GM12878 (cell line): ENCODE data around the gene NACAD. TPM values are rescaled to one million over a fixed set of nuclear protein-coding genes. Genes with fewer than 3 reads are reported as not detected.
"Not testable (repeated sequence)": the region's sequence is repeated elsewhere in the genome, so short reads cannot be mapped to it uniquely, and the experiment has no call there.

Experiments
- ATAC-seq: fragments of 200-7000 bp; cut with Tn5 transposase; 3 replicates; pipeline ENCODE4 v1.9.1; 2020; ENCODE audit warnings: mild to moderate bottlenecking, moderate library complexity
- BruUV-seq: library from RNA; stranded (reverse); fragments of 400-500 nt; replicated peaks from 2 replicates; lab custom pipeline; 2021; lab: Mats Ljungman, UMichigan
- CTCF ChIA-PET: fragments of 300-600 bp; sonication (Branson Sonifier 250); formaldehyde crosslinking; extraction: SDS; loops from one replicate; lab custom pipeline; 2021; ENCODE audit warnings: inconsistent platforms; lab: Yijun Ruan, JAX
- POLR2A ChIA-PET: fragments of 350-600 bp; formaldehyde crosslinking; extraction: SDS; loops from one replicate; lab custom pipeline; 2021; ENCODE audit warnings: inconsistent platforms; lab: Charles Lee
- RAD21 ChIA-PET: fragments of 300-600 bp; sonication (Branson Sonifier 250); formaldehyde crosslinking; loops from one replicate; lab custom pipeline; 2023; ENCODE audit warnings: antibody characterized with exemption; ENCODE audit not compliant: unreplicated experiment; lab: Charles Lee
- SMC1A ChIA-PET: fragments of 300-600 bp; sonication (Branson Sonifier 250); formaldehyde crosslinking; loops from one replicate; lab custom pipeline; 2023; ENCODE audit not compliant: unreplicated experiment, uncharacterized antibody; lab: Charles Lee
- DNase-seq: peaks from one replicate; pipeline ENCODE4 v3.0.0-alpha.2; 2011; ENCODE audit warnings: low read depth, low spot score
- FAIRE-seq: peaks from 3 replicates; lab custom pipeline; 2011; peaks lifted over from hg19 to GRCh38; lab: Jason Lieb, UNC
- H2AFZ ChIP-seq: 2 replicates; pipeline ENCODE4 v1.6.0; 2011; ENCODE audit warnings: low read depth, low read length, control low read depth; ENCODE audit not compliant: control insufficient read depth
- H3K27ac ChIP-seq: 2 replicates; pipeline ENCODE4 v1.5.1; 2011; ENCODE audit warnings: control low read depth; ENCODE audit not compliant: control insufficient read depth, insufficient read depth
- H3K27me3 ChIP-seq, 2 experiments: replicated peaks in 1 of 2; 2 replicates each; pipeline versions ENCODE4 v1.6.0 to v1.6.1; 2011; ENCODE audit warnings: low read length in 1 of 2; ENCODE audit not compliant: control insufficient read depth in 2 of 2, insufficient read depth in 2 of 2
- H3K36me3 ChIP-seq, 2 experiments: 2 replicates each; pipeline ENCODE4 v1.5.1; 2011; ENCODE audit warnings: low read length in 1 of 2; ENCODE audit not compliant: control insufficient read depth in 2 of 2, insufficient read depth in 2 of 2
- H3K4me1 ChIP-seq: 2 replicates; pipeline ENCODE4 v1.6.1; 2011; ENCODE audit warnings: mild to moderate bottlenecking, low read length, moderate library complexity, mixed read lengths; ENCODE audit not compliant: control insufficient read depth, insufficient read depth
- H3K4me2 ChIP-seq: 2 replicates; pipeline ENCODE4 v1.6.0; 2011; ENCODE audit warnings: control low read depth; ENCODE audit not compliant: control insufficient read depth, insufficient read depth
- H3K4me3 ChIP-seq: fragments of 200-600 bp; sonication (generic); 2 replicates; pipeline ENCODE4 v1.5.1; 2016
- H3K79me2 ChIP-seq: 2 replicates; pipeline ENCODE4 v1.6.0; 2011; ENCODE audit warnings: low read length; ENCODE audit not compliant: control insufficient read depth, insufficient read depth
- H3K9ac ChIP-seq: 2 replicates; pipeline ENCODE4 v1.8.0; 2011; ENCODE audit warnings: low read length, control low read depth, mixed read lengths; ENCODE audit not compliant: control insufficient read depth, insufficient read depth
- H3K9me3 ChIP-seq: replicated peaks from 3 replicates; pipeline ENCODE4 v1.5.1; 2011; ENCODE audit warnings: mild to moderate bottlenecking, low read length; ENCODE audit not compliant: control insufficient read depth, insufficient read depth
- H4K20me1 ChIP-seq: 2 replicates; pipeline ENCODE4 v1.6.0; 2011; ENCODE audit not compliant: control insufficient read depth, insufficient read depth
- CREM ChIP-seq: IDR thresholded peaks from 2 replicates; pipeline ENCODE4 v1.6.1; 2014; ENCODE audit warnings: antibody characterized with exemption, low read depth
- GABPA ChIP-seq: IDR thresholded peaks from 2 replicates; pipeline ENCODE4 v1.6.1; 2014; ENCODE audit warnings: antibody characterized with exemption, low read depth, mild to moderate bottlenecking, inconsistent platforms
- RBBP5 ChIP-seq: fragments of 200-600 bp; sonication (generic); conservative IDR thresholded peaks from 2 replicates; pipeline ENCODE4 v1.6.1; 2016
- TBL1XR1 ChIP-seq: IDR thresholded peaks from 2 replicates; pipeline ENCODE4 v1.6.1; 2012; ENCODE audit warnings: low read depth, low read length, improper control_type of control experiment
- WGBS: methylation state at CpG from one replicate; pipeline ENCODE4 v1.1.6; 2016; ENCODE audit warnings: low lambda C conversion rate; ENCODE audit not compliant: insufficient replicate concordance, insufficient coverage; ENCODE audit errors: missing lambda C conversion rate; 5-methylcytosine and 5-hydroxymethylcytosine counted together
- in situ Hi-C: fragments of 300-500 bp; cut with MboI; formaldehyde crosslinking; loops from 9 replicates; pipeline ENCODE4 v1.14.3; 2018; ENCODE audit warnings: mixed read lengths
- intact Hi-C: fragments of 100-400 bp; cut with micrococcal nuclease; formaldehyde crosslinking; loops from one replicate; pipeline ENCODE4 v1.14.2; 2022; ENCODE audit not compliant: unreplicated experiment
- polyA plus RNA-seq, 11 experiments: library from polyadenylated mRNA; depleted of rRNA in 4 of 11; unstranded in 6 of 11; stranded (reverse) in 5 of 11; fragments of >200 nt; fragmentation: Nextera tagmentation in 4 of 11; fragmentation: Illumina TruSeq in 1 of 11; extraction: Ambion mirVana in 4 of 11; extraction: Trizol in 1 of 11; gene quantifications; 1 replicate in 1 of 11; 2 replicates in 10 of 11; pipeline versions ENCODE4 v1.2.1 to v1.2.3, GENCODE V29; 2011 to 2016; ENCODE audit warnings: inconsistent platforms in 2 of 11, missing spikeins in 2 of 11, low read depth in 1 of 11
- total RNA-seq, 4 experiments: library from RNA; depleted of rRNA in 3 of 4; stranded (reverse); fragments of >200 nt in 3 of 4; fragmentation: Illumina TruSeq in 1 of 4; extraction: Trizol in 1 of 4; gene quantifications; 2 replicates each; pipeline versions ENCODE4 v1.2.1 to v1.2.3, GENCODE V29; 2013 to 2021
- TF ChIP-seq, protein P1 (sequence below): fragments of 450-650 bp; IDR thresholded peaks from 2 replicates; pipeline ENCODE4 v1.6.1; 2016; ENCODE audit warnings: mild to moderate bottlenecking
- TF ChIP-seq, protein P2 (sequence below): fragments of 450-650 bp; formaldehyde crosslinking; IDR thresholded peaks from 2 replicates; pipeline ENCODE4 v1.5.0; 2022; ENCODE audit warnings: mild to moderate bottlenecking, missing genetic modification characterization

NACAD gene
- total and polyA plus RNA-seq, 10 of the 15 experiments (the other 5 are each of a cell fraction or from before 2014, with no cell fraction given): not detected

DNA sequence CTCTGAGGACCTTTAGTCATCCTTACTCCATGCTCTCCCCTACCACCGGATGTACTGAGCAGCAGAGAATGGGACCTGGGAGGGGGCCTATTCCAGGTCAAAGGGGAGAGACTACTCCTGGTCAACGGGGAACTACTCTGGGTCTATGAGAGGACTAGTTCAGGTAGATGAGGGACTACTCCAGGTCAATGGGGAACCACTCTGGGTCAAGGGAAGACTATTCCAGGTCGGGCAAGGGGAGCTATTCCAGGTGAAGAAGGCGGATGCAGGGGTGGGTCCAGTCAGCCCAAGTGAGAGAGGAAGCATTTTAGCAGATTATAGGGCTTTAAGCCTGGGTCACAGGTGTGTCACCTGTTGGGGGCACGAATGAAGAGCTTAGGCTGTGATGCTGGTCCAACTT lies 53.4 kb downstream of the NACAD start:
- H3K9me3 ChIP-seq: no peaks in the 10 kb centered on the region
- H3K4me2 ChIP-seq: no peak overlapping the region
- H2AFZ ChIP-seq: no peak overlapping the region
- ChIA-PET SMC1A (interaction anchor here (1.1 to 2.1 kb wide), 5 partner anchors 8 to 62 kb away, joined by 3 to 9 read pairs (median 7); no protein-coding TSS in a partner anchor), RAD21 (interaction anchor here (1.9 kb wide), 1 partner anchor 62 kb away, joined by 10 read pairs; no protein-coding TSS in a partner anchor), POLR2A (interaction anchor here (0.7 to 1.5 kb wide), 6 partner anchors 12 to 50 kb away, joined by 3 to 6 read pairs (median 4); no protein-coding TSS in a partner anchor), CTCF (interaction anchor here (1.2 to 4.4 kb wide), 2 partner anchors 10 to 62 kb away, joined by 4 to 20 read pairs; no protein-coding TSS in a partner anchor)
- H3K4me1 ChIP-seq: peaks cover 17% of the 10 kb centered on the region
- no peaks in the 10 kb centered on the region for H3K27me3 ChIP-seq
- peaks cover 7 to 22% of the 10 kb centered on the region in 2 experiments; a peak in 3 of 4 replicates for H3K36me3 ChIP-seq
- peaks cover 55% of the 10 kb centered on the region for H3K79me2 ChIP-seq
- TF ChIP-seq TBL1XR1 (no peak), CREM (no peak), GABPA (no peak), RBBP5 (no peak)
- TF ChIP-seq, protein P1, sequence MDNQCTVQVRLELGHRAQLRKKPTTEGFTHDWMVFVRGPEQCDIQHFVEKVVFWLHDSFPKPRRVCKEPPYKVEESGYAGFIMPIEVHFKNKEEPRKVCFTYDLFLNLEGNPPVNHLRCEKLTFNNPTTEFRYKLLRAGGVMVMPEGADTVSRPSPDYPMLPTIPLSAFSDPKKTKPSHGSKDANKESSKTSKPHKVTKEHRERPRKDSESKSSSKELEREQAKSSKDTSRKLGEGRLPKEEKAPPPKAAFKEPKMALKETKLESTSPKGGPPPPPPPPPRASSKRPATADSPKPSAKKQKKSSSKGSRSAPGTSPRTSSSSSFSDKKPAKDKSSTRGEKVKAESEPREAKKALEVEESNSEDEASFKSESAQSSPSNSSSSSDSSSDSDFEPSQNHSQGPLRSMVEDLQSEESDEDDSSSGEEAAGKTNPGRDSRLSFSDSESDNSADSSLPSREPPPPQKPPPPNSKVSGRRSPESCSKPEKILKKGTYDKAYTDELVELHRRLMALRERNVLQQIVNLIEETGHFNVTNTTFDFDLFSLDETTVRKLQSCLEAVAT: no peak
- TF ChIP-seq, protein P2, sequence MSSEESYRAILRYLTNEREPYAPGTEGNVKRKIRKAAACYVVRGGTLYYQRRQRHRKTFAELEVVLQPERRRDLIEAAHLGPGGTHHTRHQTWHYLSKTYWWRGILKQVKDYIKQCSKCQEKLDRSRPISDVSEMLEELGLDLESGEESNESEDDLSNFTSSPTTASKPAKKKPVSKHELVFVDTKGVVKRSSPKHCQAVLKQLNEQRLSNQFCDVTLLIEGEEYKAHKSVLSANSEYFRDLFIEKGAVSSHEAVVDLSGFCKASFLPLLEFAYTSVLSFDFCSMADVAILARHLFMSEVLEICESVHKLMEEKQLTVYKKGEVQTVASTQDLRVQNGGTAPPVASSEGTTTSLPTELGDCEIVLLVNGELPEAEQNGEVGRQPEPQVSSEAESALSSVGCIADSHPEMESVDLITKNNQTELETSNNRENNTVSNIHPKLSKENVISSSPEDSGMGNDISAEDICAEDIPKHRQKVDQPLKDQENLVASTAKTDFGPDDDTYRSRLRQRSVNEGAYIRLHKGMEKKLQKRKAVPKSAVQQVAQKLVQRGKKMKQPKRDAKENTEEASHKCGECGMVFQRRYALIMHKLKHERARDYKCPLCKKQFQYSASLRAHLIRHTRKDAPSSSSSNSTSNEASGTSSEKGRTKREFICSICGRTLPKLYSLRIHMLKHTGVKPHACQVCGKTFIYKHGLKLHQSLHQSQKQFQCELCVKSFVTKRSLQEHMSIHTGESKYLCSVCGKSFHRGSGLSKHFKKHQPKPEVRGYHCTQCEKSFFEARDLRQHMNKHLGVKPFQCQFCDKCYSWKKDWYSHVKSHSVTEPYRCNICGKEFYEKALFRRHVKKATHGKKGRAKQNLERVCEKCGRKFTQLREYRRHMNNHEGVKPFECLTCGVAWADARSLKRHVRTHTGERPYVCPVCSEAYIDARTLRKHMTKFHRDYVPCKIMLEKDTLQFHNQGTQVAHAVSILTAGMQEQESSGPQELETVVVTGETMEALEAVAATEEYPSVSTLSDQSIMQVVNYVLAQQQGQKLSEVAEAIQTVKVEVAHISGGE (CRISPR knock-in tag): no peak
- no peak overlapping the region; the same call in 1 of the 2 replicates for H3K27ac ChIP-seq
- H3K4me3 ChIP-seq: no peak overlapping the region
- no peak for ATAC-seq
- intact Hi-C loops: no loop called here
- FAIRE-seq: no peak
- H3K9ac ChIP-seq: no peak overlapping the region
- WGBS: 82% methylated on average over 5 of the region's 5 CpGs
- peaks cover 4% of the 10 kb centered on the region; the same call in 1 of the 2 replicates for H4K20me1 ChIP-seq
- no TSS peak for BruUV-seq
- in situ Hi-C loops: no loop called here
- DNase-seq: no peak

DNA sequence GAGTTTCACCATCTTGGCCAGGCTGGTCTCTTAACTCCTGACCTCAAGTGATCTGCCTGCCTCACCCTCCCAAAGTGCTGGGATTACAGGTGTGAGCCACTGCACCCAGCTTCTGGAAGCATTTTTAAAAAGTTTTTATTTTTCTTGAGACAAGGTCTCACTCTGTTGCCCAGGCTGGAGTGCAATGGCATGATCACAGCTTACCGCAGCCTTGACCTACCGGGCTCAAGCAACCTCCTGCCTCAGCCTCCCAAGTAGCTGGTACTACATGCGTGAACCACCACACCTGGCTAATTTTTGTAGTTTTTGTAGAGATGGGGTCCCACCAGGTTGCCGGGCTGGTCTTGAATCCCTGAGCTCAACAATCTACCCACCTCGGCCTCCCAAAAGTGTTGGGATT lies 54.1 kb downstream of the NACAD start:
- H3K27ac ChIP-seq, H3K9ac ChIP-seq, H4K20me1 ChIP-seq, in situ Hi-C loops, FAIRE-seq, DNase-seq, H3K4me2 ChIP-seq, H2AFZ ChIP-seq, H3K27me3 ChIP-seq, H3K4me3 ChIP-seq, ATAC-seq, intact Hi-C loops, H3K9me3 ChIP-seq, BruUV-seq: not testable (repeated sequence)
- ChIA-PET POLR2A (interaction anchor here (1.5 to 2.0 kb wide), 2 partner anchors 11 to 57 kb away, joined by 5 to 6 read pairs; no protein-coding TSS in a partner anchor), SMC1A (interaction anchor here (0.8 to 2.1 kb wide), 7 partner anchors 11 to 58 kb away, joined by 3 to 8 read pairs (median 4); partner anchors contain the start of gene CCM2), RAD21 (interaction anchor here (4.1 kb wide), 1 partner anchor 61 kb away, joined by 17 read pairs; no protein-coding TSS in a partner anchor), CTCF (interaction anchor here (4.4 kb wide), 1 partner anchor 61 kb away, joined by 20 read pairs; no protein-coding TSS in a partner anchor)
- peaks cover 19% of the 10 kb centered on the region for H3K4me1 ChIP-seq
- peaks cover 62% of the 10 kb centered on the region for H3K79me2 ChIP-seq
- 87% methylated on average over 5 of the region's 5 CpGs for WGBS
- peaks cover 7 to 25% of the 10 kb centered on the region in 2 experiments; a peak in 3 of 4 replicates for H3K36me3 ChIP-seq
